Stomach (tissue), 4 donors: ENCODE data around the gene FRMPD2.

Experiments
- CTCF ChIP-seq, 7 experiments: fragments of 450-650 bp in 4 of 7; fragments of 200-600 bp in 3 of 7; sonication (generic) in 3 of 7; IDR thresholded peaks; one replicate each; pipeline ENCODE4 v1.5.1; 2016 to 2019; ENCODE audit warnings: antibody characterized with exemption in 7 of 7, control low read depth in 2 of 7, mild to moderate bottlenecking in 1 of 7
- POLR2A ChIP-seq, 4 donors: fragments of 450-650 bp; IDR thresholded peaks; one replicate each; pipeline ENCODE4 v1.6.1; 2016; ENCODE audit warnings: antibody characterized with exemption in 4 of 4, control low read depth in 2 of 4, mild to moderate bottlenecking in 1 of 4, moderate library complexity in 1 of 4

DNA sequence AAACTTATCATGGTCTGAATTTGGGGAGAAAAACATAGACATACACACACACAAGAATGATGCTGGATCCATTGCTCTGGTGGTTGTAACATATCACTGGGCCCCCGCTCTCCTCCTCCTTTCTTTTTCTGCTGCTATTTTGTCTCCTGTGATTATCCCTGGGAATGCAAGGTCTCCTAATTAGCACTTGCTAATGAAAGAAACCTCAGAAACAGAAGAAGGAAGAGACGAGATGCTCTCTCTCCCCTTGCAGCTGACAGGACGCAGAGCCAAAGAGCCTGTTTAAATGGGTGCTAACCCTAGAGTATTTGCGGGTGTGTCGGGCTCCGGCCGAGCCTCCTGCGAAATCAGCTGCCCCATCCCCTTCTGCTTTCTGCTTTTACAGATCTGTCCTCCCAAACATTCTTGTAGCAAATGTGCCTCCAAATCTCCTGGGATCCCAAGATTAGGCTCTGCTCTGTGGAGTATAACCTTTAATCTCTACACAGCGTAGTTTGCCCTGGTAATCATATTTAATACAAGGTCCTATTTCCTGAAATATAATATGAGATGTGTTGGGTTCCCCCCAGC is 81.5 kb downstream of the FRMPD2 start:
- TF ChIP-seq CTCF (IDR thresholded peaks at IDR 0.05), result no peak
- no peak for TF ChIP-seq POLR2A (IDR thresholded peaks at IDR 0.05)
